Chondrocyte (in vitro differentiated cells): ENCODE results near the gene HDAC4. TPM values are rescaled to one million over a fixed set of nuclear protein-coding genes. Genes with fewer than 3 reads are reported as not detected.

Experiments used
- DNase-seq: peaks from one replicate; pipeline ENCODE4 v3.0.0; 2021; ENCODE audit warnings: mixed read lengths, low spot score
- H3K27ac Mint-ChIP-seq: one replicate; pipeline ENCODE4 v1.8.0; 2021; ENCODE audit warnings: mild to moderate bottlenecking, moderate library complexity, mixed read lengths; ENCODE audit not compliant: unreplicated experiment
- H3K27me3 Mint-ChIP-seq: 2 replicates; pipeline ENCODE4 v1.8.0; 2021; ENCODE audit warnings: low read depth, mixed read lengths
- H3K36me3 Mint-ChIP-seq: 2 replicates; pipeline ENCODE4 v1.8.0; 2021; ENCODE audit warnings: low read depth, mixed read lengths
- H3K4me1 Mint-ChIP-seq: 2 replicates; pipeline ENCODE4 v1.8.0; 2021; ENCODE audit warnings: low read depth, mild to moderate bottlenecking, mixed read lengths
- H3K4me3 Mint-ChIP-seq: one replicate; pipeline ENCODE4 v1.8.0; 2021; ENCODE audit warnings: mild to moderate bottlenecking, moderate library complexity, mixed read lengths; ENCODE audit not compliant: unreplicated experiment
- H3K9me3 Mint-ChIP-seq: 2 replicates; pipeline ENCODE4 v1.8.0; 2021; ENCODE audit warnings: low read depth, mixed read lengths
- CTCF ChIP-seq: fragments of 200-600 bp; sonication (generic); IDR thresholded peaks from 2 replicates; pipeline ENCODE4 v1.5.0; 2021; ENCODE audit warnings: antibody characterized with exemption, mild to moderate bottlenecking, moderate library complexity
- microRNA-seq: library from miRNA; unstranded; fragments of <30 nt; microRNA quantifications from one replicate; pipeline ENCODE4 v1.2.0, GENCODE V29; 2020; ENCODE audit warnings: borderline number of aligned reads
- total RNA-seq: library from RNA; stranded (reverse); gene quantifications from 3 replicates; pipeline ENCODE4 v1.2.1, GENCODE V29; 2021

The HDAC4 gene
- total RNA-seq, 1 donor from 2014 or later: 22.3 TPM

- no peak for DNase-seq
- TF ChIP-seq CTCF: no peak
- Mint-ChIP-seq H3K27ac (no peak overlapping the region), H3K36me3 (peaks cover 4% of the 10 kb centered on the region), H3K27me3 (peaks cover 5% of the 10 kb centered on the region), H3K4me1 (peaks cover 30% of the 10 kb centered on the region), H3K4me3 (no peak overlapping the region), H3K9me3 (peaks cover 9% of the 10 kb centered on the region)
These were observed 400.7 kb downstream of the HDAC4 start for GRCh38 chr2:239000089-239000488.

GRCh38 chr2:238999291-238999741 lies 401.5 kb downstream of the HDAC4 start:
- no peak overlapping the region for H3K4me3 Mint-ChIP-seq
- H3K27me3 Mint-ChIP-seq: peaks cover 5% of the 10 kb centered on the region
- no peak for TF ChIP-seq CTCF
- DNase-seq: no peak
- peaks cover 4% of the 10 kb centered on the region for H3K36me3 Mint-ChIP-seq
- H3K27ac Mint-ChIP-seq: no peak overlapping the region
- H3K4me1 Mint-ChIP-seq: peaks cover 30% of the 10 kb centered on the region
- peaks cover 17% of the 10 kb centered on the region for H3K9me3 Mint-ChIP-seq

DNA sequence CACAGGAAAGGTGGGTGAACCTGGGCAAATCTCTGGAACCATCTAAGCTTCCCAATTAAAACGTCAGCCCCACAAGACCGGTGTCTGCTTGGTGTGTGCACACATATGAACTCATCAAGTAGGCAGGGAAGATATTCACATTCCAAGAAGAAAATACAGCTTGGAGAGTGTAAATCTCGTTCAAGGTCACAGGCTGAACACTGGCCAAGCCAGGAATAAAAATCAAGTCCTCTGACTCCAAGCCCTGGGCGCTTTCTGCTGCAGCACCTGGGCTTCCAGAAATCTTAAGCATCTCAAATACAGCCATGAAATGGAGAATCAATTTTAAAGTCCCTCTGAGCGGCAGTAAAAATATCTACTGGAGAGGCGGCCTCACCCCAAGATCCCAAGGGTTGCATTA lies 402.0 kb downstream of the HDAC4 start:
- peaks cover 22% of the 10 kb centered on the region for H3K9me3 Mint-ChIP-seq
- H3K27me3 Mint-ChIP-seq: peaks cover 2% of the 10 kb centered on the region
- H3K36me3 Mint-ChIP-seq: peaks cover 5% of the 10 kb centered on the region
- H3K4me3 Mint-ChIP-seq: no peak overlapping the region
- no peak for DNase-seq
- TF ChIP-seq CTCF: no peak
- H3K4me1 Mint-ChIP-seq: peaks cover 27% of the 10 kb centered on the region
- H3K27ac Mint-ChIP-seq: no peak overlapping the region

Small RNAs within 50 kb of the gene (microRNA-seq; reads per million reads assigned to microRNA genes)
- gene MIR2467: not detected
- not detected for gene MIR4269
- gene MIR4440: not detected
- not detected for gene MIR4441
